H1 (cell line): Measurements from ENCODE around the gene CNDP2. TPM values are rescaled to one million over a fixed set of nuclear protein-coding genes. Genes with fewer than 3 reads are reported as not detected.

Experiments
- CTCF ChIA-PET: fragments of 300-600 bp; sonication (Branson Sonifier 250); formaldehyde crosslinking; loops from one replicate; lab custom pipeline; 2021; ENCODE audit not compliant: partially characterized antibody; lab: Charles Lee
- POLR2A ChIA-PET: fragments of 300-600 bp; sonication (Branson Sonifier 250); formaldehyde crosslinking; loops from one replicate; lab custom pipeline; 2021; ENCODE audit warnings: inconsistent platforms; ENCODE audit not compliant: partially characterized antibody; lab: Charles Lee
- DNase-seq, 2 experiments: peaks; one replicate each; pipeline versions ENCODE4 v3.0.0 to v3.0.0-alpha.2; 2010 to 2022; ENCODE audit warnings: low spot score in 2 of 2, low read depth in 1 of 2, mixed read lengths in 1 of 2
- FAIRE-seq: peaks from 2 replicates; lab custom pipeline; 2011; peaks lifted over from hg19 to GRCh38; lab: Jason Lieb, UNC
- H2AFZ ChIP-seq: 2 replicates; pipeline ENCODE4 v1.8.1; 2012; ENCODE audit warnings: low read length, inconsistent platforms
- H2AK5ac ChIP-seq: 2 replicates; pipeline ENCODE4 v1.6.1; 2013; ENCODE audit warnings: low read depth, low read length
- H2BK120ac ChIP-seq: replicated peaks from 2 replicates; pipeline ENCODE3; 2013; ENCODE audit warnings: low read depth, low read length, inconsistent platforms
- H2BK12ac ChIP-seq: 2 replicates; pipeline ENCODE4 v1.6.1; 2013; ENCODE audit warnings: low read depth, low read length
- H2BK15ac ChIP-seq: 2 replicates; pipeline ENCODE4 v1.6.1; 2013; ENCODE audit warnings: low read length
- H2BK20ac ChIP-seq: 2 replicates; pipeline ENCODE4 v1.6.1; 2013; ENCODE audit warnings: low read length
- H2BK5ac ChIP-seq: 2 replicates; pipeline ENCODE4 v1.6.1; 2013; ENCODE audit warnings: low read depth, low read length
- H3K14ac ChIP-seq: 2 replicates; pipeline ENCODE4 v1.6.1; 2013; ENCODE audit warnings: inconsistent platforms; ENCODE audit not compliant: insufficient read length
- H3K18ac ChIP-seq: 2 replicates; pipeline ENCODE4 v1.6.1; 2013; ENCODE audit warnings: low read length; ENCODE audit errors: extremely low read depth
- H3K23ac ChIP-seq: 2 replicates; pipeline ENCODE4 v1.6.1; 2013; ENCODE audit warnings: inconsistent platforms; ENCODE audit not compliant: insufficient read length
- H3K23me2 ChIP-seq: 2 replicates; pipeline ENCODE4 v1.6.1; 2013; ENCODE audit warnings: low read depth, low read length
- H3K27ac ChIP-seq: 2 replicates; pipeline ENCODE4 v1.6.1; 2011; ENCODE audit warnings: low read depth, low read length, inconsistent platforms
- H3K27me3 ChIP-seq, 4 experiments: replicated peaks in 1 of 4; 1 replicate in 1 of 4; 2 replicates in 3 of 4; pipeline versions ENCODE4 v1.6.1 to v1.8.1; 2011 to 2013; ENCODE audit warnings: low read length in 3 of 4, mild to moderate bottlenecking in 3 of 4, inconsistent platforms in 2 of 4, mixed read lengths in 2 of 4, moderate library complexity in 1 of 4; ENCODE audit not compliant: control insufficient read depth in 3 of 4, insufficient read depth in 3 of 4; ENCODE audit errors: extremely low read depth in 1 of 4
- H3K36me3 ChIP-seq, 4 experiments: 2 replicates each; pipeline versions ENCODE4 v1.6.1 to v1.8.1; 2011 to 2013; ENCODE audit warnings: mild to moderate bottlenecking in 4 of 4, low read length in 3 of 4, moderate library complexity in 2 of 4, control low read depth in 1 of 4, inconsistent platforms in 1 of 4; ENCODE audit not compliant: insufficient read depth in 4 of 4, control insufficient read depth in 2 of 4
- H3K4ac ChIP-seq: replicated peaks from 2 replicates; pipeline ENCODE3; 2013; ENCODE audit warnings: low read length, low read depth, mixed read lengths, inconsistent platforms; ENCODE audit not compliant: insufficient read length
- H3K4me1 ChIP-seq, 4 experiments: replicated peaks in 1 of 4; 1 replicate in 1 of 4; 2 replicates in 3 of 4; pipeline versions ENCODE4 v1.6.1 to v1.8.1; 2011 to 2013; ENCODE audit warnings: low read length in 3 of 4, inconsistent platforms in 2 of 4, mixed read lengths in 1 of 4; ENCODE audit not compliant: insufficient read depth in 4 of 4, control insufficient read depth in 3 of 4
- H3K4me2 ChIP-seq, 2 experiments: 2 replicates each; pipeline versions ENCODE4 v1.6.1 to v1.8.1; 2011 to 2013; ENCODE audit warnings: low read depth in 2 of 2, low read length in 2 of 2, control low read depth in 1 of 2, inconsistent platforms in 1 of 2, mild to moderate bottlenecking in 1 of 2; ENCODE audit not compliant: insufficient read depth in 1 of 2
- H3K4me3 ChIP-seq, 4 experiments: fragments of 200-600, 300-600 bp in 1 of 4; sonication (generic), shearing (Covaris generic), sonication (Bioruptor Twin) in 1 of 4; 2 replicates each; pipeline versions ENCODE4 v1.5.1 to v1.8.1; 2011 to 2016; ENCODE audit warnings: low read length in 4 of 4, low read depth in 3 of 4, control low read depth in 2 of 4, inconsistent platforms in 2 of 4, mild to moderate bottlenecking in 2 of 4, mixed read lengths in 1 of 4, moderate library complexity in 1 of 4; ENCODE audit not compliant: insufficient read depth in 2 of 4; ENCODE audit errors: extremely low read depth in 1 of 4
- H3K56ac ChIP-seq: replicated peaks from 2 replicates; pipeline ENCODE3; 2013; ENCODE audit warnings: low read depth, mild to moderate bottlenecking, mixed read lengths, low read length, inconsistent platforms; ENCODE audit not compliant: insufficient read length
- H3K79me1 ChIP-seq: 2 replicates; pipeline ENCODE4 v1.6.1; 2013; ENCODE audit warnings: low read depth, low read length, control low read depth
- H3K79me2 ChIP-seq, 2 experiments: 2 replicates each; pipeline versions ENCODE4 v1.6.1 to v1.8.1; 2012 to 2013; ENCODE audit warnings: low read length in 2 of 2, mild to moderate bottlenecking in 2 of 2, inconsistent platforms in 1 of 2; ENCODE audit not compliant: insufficient read depth in 2 of 2, control insufficient read depth in 1 of 2
- H3K9ac ChIP-seq, 4 experiments: replicated peaks in 1 of 4; 1 replicate in 1 of 4; 2 replicates in 3 of 4; pipeline versions ENCODE4 v1.6.1 to v1.8.1; 2011 to 2013; ENCODE audit warnings: low read depth in 3 of 4, low read length in 3 of 4, control low read depth in 2 of 4, mild to moderate bottlenecking in 2 of 4, moderate library complexity in 2 of 4, inconsistent platforms in 1 of 4; ENCODE audit errors: extremely low read depth in 1 of 4
- H3K9me3 ChIP-seq, 2 experiments: 2 replicates each; pipeline versions ENCODE4 v1.6.1 to v1.8.1; 2012 to 2013; ENCODE audit warnings: mild to moderate bottlenecking in 2 of 2, moderate library complexity in 2 of 2, control low read depth in 1 of 2, inconsistent platforms in 1 of 2, low read depth in 1 of 2, low read length in 1 of 2, mixed read lengths in 1 of 2; ENCODE audit not compliant: insufficient read depth in 2 of 2
- H4K20me1 ChIP-seq, 2 experiments: replicated peaks in 1 of 2; 2 replicates each; pipeline versions ENCODE3 to v1.8.1; 2011 to 2013; ENCODE audit warnings: inconsistent platforms in 2 of 2, low read length in 2 of 2, mild to moderate bottlenecking in 1 of 2; ENCODE audit not compliant: insufficient read depth in 2 of 2, control insufficient read depth in 1 of 2
- H4K5ac ChIP-seq: 2 replicates; pipeline ENCODE4 v1.6.1; 2013; ENCODE audit warnings: low read length, low read depth, mixed read lengths, inconsistent platforms; ENCODE audit not compliant: insufficient read length
- H4K8ac ChIP-seq: 2 replicates; pipeline ENCODE4 v1.8.0; 2013; ENCODE audit warnings: mild to moderate bottlenecking, moderate library complexity, low read length, inconsistent platforms; ENCODE audit not compliant: insufficient read depth; ENCODE audit errors: extremely low read depth
- H4K91ac ChIP-seq: replicated peaks from 2 replicates; pipeline ENCODE3; 2013; ENCODE audit warnings: low read length, mixed read lengths, inconsistent platforms; ENCODE audit not compliant: insufficient read length
- BACH1 ChIP-seq: IDR thresholded peaks from 2 replicates; pipeline ENCODE4 v1.6.1; 2012; ENCODE audit warnings: low read length, improper control_type of control experiment
- BCL11A ChIP-seq, 2 experiments: IDR thresholded peaks; one replicate each; pipeline ENCODE4 v1.6.1; 2011; ENCODE audit warnings: low read depth in 2 of 2, low read length in 2 of 2, mild to moderate bottlenecking in 2 of 2
- CHD1 ChIP-seq: IDR thresholded peaks from 2 replicates; pipeline ENCODE4 v1.6.1; 2012; ENCODE audit warnings: low read depth, low read length, improper control_type of control experiment
- CHD2 ChIP-seq: IDR thresholded peaks from 2 replicates; pipeline ENCODE4 v1.6.1; 2012; ENCODE audit warnings: low read length, improper control_type of control experiment
- EZH2 ChIP-seq: fragments of 200-600 bp; sonication (generic); IDR thresholded peaks from 2 replicates; pipeline ENCODE4 v1.7.1; 2012; ENCODE audit warnings: low read depth, mild to moderate bottlenecking, moderate library complexity, low read length, inconsistent platforms; ENCODE audit not compliant: severe bottlenecking
- GTF2F1 ChIP-seq: IDR thresholded peaks from 2 replicates; pipeline ENCODE4 v1.6.1; 2012; ENCODE audit warnings: low read depth, low read length, improper control_type of control experiment, borderline replicate concordance
- HDAC6 ChIP-seq: IDR thresholded peaks from one replicate; pipeline ENCODE4 v1.7.1; 2012; ENCODE audit warnings: low read depth, mild to moderate bottlenecking, inconsistent platforms, low read length, moderate library complexity
- PHF8 ChIP-seq: fragments of 200-600 bp; sonication (generic); conservative IDR thresholded peaks from 2 replicates; pipeline ENCODE4 v1.7.1; 2012; ENCODE audit warnings: low read depth, mild to moderate bottlenecking, inconsistent platforms, low read length, moderate library complexity
- POLR2AphosphoS5 ChIP-seq: IDR thresholded peaks from 2 replicates; pipeline ENCODE4 v1.6.1; 2011; ENCODE audit warnings: low read depth, low read length
- POU5F1 ChIP-seq: IDR thresholded peaks from 2 replicates; pipeline ENCODE4 v1.6.1; 2011; ENCODE audit warnings: low read depth, mild to moderate bottlenecking, low read length, moderate library complexity
- SIX5 ChIP-seq: IDR thresholded peaks from 2 replicates; pipeline ENCODE4 v1.6.1; 2011; ENCODE audit warnings: mild to moderate bottlenecking, low read depth, low read length
- SP4 ChIP-seq: IDR thresholded peaks from 2 replicates; pipeline ENCODE4 v1.6.1; 2012; ENCODE audit warnings: low read length, inconsistent platforms
- SRF ChIP-seq: IDR thresholded peaks from 2 replicates; pipeline ENCODE4 v1.6.1; 2011; ENCODE audit warnings: mild to moderate bottlenecking, low read depth, low read length, moderate library complexity
- TCF12 ChIP-seq: IDR thresholded peaks from 2 replicates; pipeline ENCODE4 v1.6.1; 2011; ENCODE audit warnings: low read depth, mild to moderate bottlenecking, low read length
- ZNF274 ChIP-seq: IDR thresholded peaks from 2 replicates; pipeline ENCODE4 v1.7.0; 2012; ENCODE audit warnings: low read length, borderline replicate concordance; ENCODE audit errors: extremely low read depth
- WGBS, 2 experiments: shearing (Covaris generic) in 1 of 2; methylation state at CpG; one replicate each; pipeline versions ENCODE4 v1.1.6 to v1.1.7; 2013 to 2015; ENCODE audit warnings: low lambda C conversion rate in 2 of 2, mixed read lengths in 2 of 2, inconsistent platforms in 1 of 2, low coverage in 1 of 2, missing lambda C conversion rate in 1 of 2; ENCODE audit not compliant: insufficient replicate concordance in 2 of 2, insufficient coverage in 1 of 2, insufficient read length in 1 of 2; ENCODE audit errors: extremely low coverage in 1 of 2, missing lambda C conversion rate in 1 of 2; 5-methylcytosine and 5-hydroxymethylcytosine counted together
- polyA plus RNA-seq, 7 experiments: library from polyadenylated mRNA; depleted of rRNA in 3 of 7; stranded (reverse) in 5 of 7; unstranded in 2 of 7; fragments of >200 nt in 5 of 7; fragments of 200-250 nt in 2 of 7; gene quantifications; 1 replicate in 5 of 7; 2 replicates in 1 of 7; 4 replicates in 1 of 7; pipeline versions ENCODE4 v1.2.1 to v1.2.3, GENCODE V29; 2011 to 2013; ENCODE audit warnings: missing spikeins in 2 of 7, mixed read lengths in 2 of 7
- total RNA-seq: library from RNA; stranded (reverse); fragmentation: NEBNext Ultra II Directional; extraction: Animal tissue kit (Norgen Biotek cat#: 25700); gene quantifications from 2 replicates; pipeline ENCODE4 v1.2.1, GENCODE V29; 2021
- TF ChIP-seq, protein P1 (sequence below): IDR thresholded peaks from 2 replicates; pipeline ENCODE4 v1.6.1; 2011; ENCODE audit warnings: low read depth, mild to moderate bottlenecking, low read length; ENCODE audit not compliant: insufficient read depth

Gene CNDP2
- total and polyA plus RNA-seq, 2 of the 8 experiments (the other 6 are each of a cell fraction or from before 2014, with no cell fraction given), result 71.8 to 243 TPM

DNA sequence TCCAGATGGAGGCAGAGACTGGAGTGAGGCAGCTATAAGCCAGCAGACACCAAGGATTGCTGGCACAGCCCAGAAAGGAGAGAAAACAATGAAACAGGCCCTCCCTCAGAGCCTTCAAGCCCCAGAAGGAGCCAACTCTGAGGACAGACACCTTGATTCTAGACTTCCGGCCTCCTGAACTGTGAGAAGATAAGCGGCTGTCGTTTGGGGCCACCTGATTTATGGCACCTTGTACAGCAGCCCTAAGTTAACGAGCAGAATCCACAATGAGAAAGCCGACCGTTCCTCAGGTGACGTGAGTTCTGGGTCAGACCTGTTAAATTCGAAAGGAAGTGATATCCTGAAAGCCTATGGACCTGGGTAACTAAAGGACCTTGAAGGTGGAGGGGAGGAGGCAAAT, 7.3 kb upstream of the CNDP2 start:
- H3K9me3 ChIP-seq, result no peaks in the 10 kb centered on the region
- H4K5ac ChIP-seq, result no peak overlapping the region
- H3K36me3 ChIP-seq, result no peaks in the 10 kb centered on the region
- no peak overlapping the region for H2BK15ac ChIP-seq
- no peak overlapping the region for H2BK120ac ChIP-seq
- ChIA-PET CTCF (interaction anchor here (0.8 to 4.7 kb wide), 3 partner anchors 9 to 29 kb away, joined by 3 to 19 read pairs (median 3); no protein-coding TSS in a partner anchor), POLR2A (no interaction called here)
- H3K23ac ChIP-seq, result no peak overlapping the region
- no peak overlapping the region for H3K27ac ChIP-seq
- H3K14ac ChIP-seq, result no peak overlapping the region
- H3K9ac ChIP-seq, result no peak overlapping the region
- H3K4me1 ChIP-seq, result peaks cover 0 to 3% (median 0%) of the 10 kb centered on the region in 4 experiments; a peak in 1 of 7 replicates
- H4K20me1 ChIP-seq, result no peaks in the 10 kb centered on the region
- H4K8ac ChIP-seq, result no peak overlapping the region
- no peaks in the 10 kb centered on the region for H3K79me2 ChIP-seq
- H4K91ac ChIP-seq, result no peak overlapping the region
- 97% methylated on average over 7 of the region's 8 CpGs; no CpG with 5 or more reads in 1 of the 2 experiments for WGBS, 2 experiments
- no peak overlapping the region for H3K56ac ChIP-seq
- H3K79me1 ChIP-seq, result no peaks in the 10 kb centered on the region
- H2AFZ ChIP-seq, result peak overlapping the region; percentile 50
- H2BK12ac ChIP-seq, result no peak overlapping the region
- no peak overlapping the region for H2BK5ac ChIP-seq
- no peak overlapping the region for H2BK20ac ChIP-seq
- FAIRE-seq, result no peak
- H3K4ac ChIP-seq, result no peak overlapping the region
- H3K4me2 ChIP-seq, result no peak overlapping the region
- no peaks in the 10 kb centered on the region for H3K23me2 ChIP-seq
- no peak for DNase-seq
- no peak overlapping the region for H3K4me3 ChIP-seq
- no peak overlapping the region for H3K18ac ChIP-seq
- no peaks in the 10 kb centered on the region for H3K27me3 ChIP-seq
- no peak overlapping the region for H2AK5ac ChIP-seq
- no peak for TF ChIP-seq POU5F1
- no peak for TF ChIP-seq SRF
- TF ChIP-seq HDAC6, result no peak
- TF ChIP-seq POLR2AphosphoS5, result no peak
- no peak for TF ChIP-seq TCF12
- TF ChIP-seq ZNF274, result no peak
- TF ChIP-seq, protein P1, sequence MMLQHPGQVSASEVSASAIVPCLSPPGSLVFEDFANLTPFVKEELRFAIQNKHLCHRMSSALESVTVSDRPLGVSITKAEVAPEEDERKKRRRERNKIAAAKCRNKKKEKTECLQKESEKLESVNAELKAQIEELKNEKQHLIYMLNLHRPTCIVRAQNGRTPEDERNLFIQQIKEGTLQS, result no peak
- TF ChIP-seq CHD2, result no peak
- no peak for TF ChIP-seq SP4
- TF ChIP-seq BCL11A (IDR thresholded peaks at IDR 0.05; ENCODE audit: low read depth in 2 of 2, low read length in 2 of 2), result no peak
- no peak for TF ChIP-seq SIX5
- no peak for TF ChIP-seq EZH2
- no peak for TF ChIP-seq BACH1
- no peak for TF ChIP-seq PHF8
- TF ChIP-seq GTF2F1, result no peak
- TF ChIP-seq CHD1, result no peak
